SH-SY5Y (cell line): ENCODE data around the gene SNN.

Experiments used
- GATA2 ChIP-seq: IDR thresholded peaks from 2 replicates; pipeline ENCODE4 v1.6.1; 2011; ENCODE audit warnings: mild to moderate bottlenecking, low read depth, low read length
- GATA3 ChIP-seq: IDR thresholded peaks from 2 replicates; pipeline ENCODE4 v1.6.1; 2011; ENCODE audit warnings: low read depth, mild to moderate bottlenecking, low read length, moderate library complexity

GRCh38 chr16:11636172-11636721 lies 32.0 kb upstream of the SNN start:
- no peak for TF ChIP-seq GATA2
- TF ChIP-seq GATA3 = no peak
